ENCODE results near the gene SYNE1. TPM values are rescaled to one million over a fixed set of nuclear protein-coding genes. Genes with fewer than 3 reads are reported as not detected.

The SYNE1 gene
- total and polyA plus RNA-seq, 2 of the 8 experiments (the other 6 are each of a cell fraction or from before 2014, with no cell fraction given) = 2.8 to 5.5 TPM

DNA sequence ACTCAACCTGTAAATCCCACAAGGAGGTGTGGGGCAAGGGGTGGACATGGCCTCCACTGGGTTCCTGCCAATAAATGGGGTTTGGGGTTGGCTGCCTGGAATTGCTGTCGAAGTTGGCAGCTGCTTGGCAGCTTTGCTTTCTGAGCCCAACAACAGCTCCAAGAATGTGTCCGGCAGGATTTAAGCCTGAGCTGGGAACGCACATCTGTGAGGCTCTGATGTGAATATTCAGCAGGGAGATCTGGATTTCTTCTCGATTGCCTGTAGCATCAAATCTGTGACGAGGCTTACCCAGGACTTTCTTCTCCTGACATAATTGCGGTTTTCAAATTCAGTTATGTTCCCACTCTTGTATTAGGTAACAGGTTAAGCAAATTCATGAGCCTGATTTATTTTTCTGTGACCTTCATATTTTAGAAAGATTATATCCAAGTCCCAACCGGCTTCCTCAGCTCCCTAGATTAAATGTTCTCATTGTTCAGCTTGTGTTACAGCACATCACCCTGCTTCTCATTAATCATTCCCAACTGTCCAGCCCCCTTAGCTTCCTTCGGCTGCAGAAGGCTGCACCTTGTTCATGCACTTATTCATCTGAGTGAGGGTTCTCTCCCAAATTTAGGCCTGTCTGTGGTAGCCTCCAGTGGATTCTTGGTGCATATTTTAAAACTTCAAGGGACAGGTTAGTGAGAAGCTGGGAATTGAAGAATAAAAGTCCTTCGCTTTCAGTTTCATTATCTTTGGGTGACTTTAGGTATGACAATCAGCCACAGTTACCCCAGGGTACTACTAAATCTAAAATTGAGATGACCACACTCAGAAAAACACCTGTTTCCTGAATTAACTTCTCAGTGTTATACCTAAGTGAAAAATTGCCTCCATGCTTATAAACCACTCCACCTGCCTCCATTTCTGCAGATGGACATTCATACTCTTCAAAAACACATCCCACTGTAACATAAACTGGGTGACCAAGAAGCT lies 519.7 kb downstream of the SYNE1 start:
- Histone ChIP-seq H3K23ac (ENCODE audit: insufficient read length) (no peak overlapping the region), H2AK5ac (ENCODE audit: low read depth, low read length) (no peak overlapping the region), H3K9ac (replicated peaks in 1 of 4; ENCODE audit: extremely low read depth in 1 of 4, low read depth in 3 of 4, low read length in 3 of 4) (no peak overlapping the region), H2BK120ac (replicated peaks; ENCODE audit: low read depth, low read length) (no peak overlapping the region), H3K27ac (ENCODE audit: low read depth, low read length) (no peak overlapping the region), H3K79me2 (ENCODE audit: control insufficient read depth in 1 of 2, insufficient read depth in 2 of 2, low read length in 2 of 2) (no peaks in the 10 kb centered on the region), H3K27me3 (replicated peaks in 1 of 4; ENCODE audit: control insufficient read depth in 3 of 4, extremely low read depth in 1 of 4, insufficient read depth in 3 of 4, low read length in 3 of 4) (no peaks in the 10 kb centered on the region), H3K4me3 (ENCODE audit: extremely low read depth in 1 of 4, insufficient read depth in 2 of 4, low read depth in 3 of 4, low read length in 4 of 4) (no peak overlapping the region), H2AFZ (ENCODE audit: low read length) (no peak overlapping the region), H4K20me1 (replicated peaks in 1 of 2; ENCODE audit: control insufficient read depth in 1 of 2, insufficient read depth in 2 of 2, low read length in 2 of 2) (no peaks in the 10 kb centered on the region), H3K79me1 (ENCODE audit: low read depth, low read length) (no peaks in the 10 kb centered on the region), H2BK12ac (ENCODE audit: low read depth, low read length) (no peak overlapping the region), H3K9me3 (ENCODE audit: insufficient read depth in 2 of 2, low read depth in 1 of 2, low read length in 1 of 2) (no peaks in the 10 kb centered on the region), H2BK15ac (ENCODE audit: low read length) (no peak overlapping the region), H3K4ac (replicated peaks; ENCODE audit: insufficient read length, low read depth, low read length) (no peak overlapping the region), H4K91ac (replicated peaks; ENCODE audit: insufficient read length, low read length) (no peak overlapping the region), H3K18ac (ENCODE audit: extremely low read depth, low read length) (no peak overlapping the region), H3K4me2 (ENCODE audit: insufficient read depth in 1 of 2, low read depth in 2 of 2, low read length in 2 of 2) (no peak overlapping the region), H3K23me2 (ENCODE audit: low read depth, low read length) (no peaks in the 10 kb centered on the region), H2BK20ac (ENCODE audit: low read length) (no peak overlapping the region), H3K4me1 (replicated peaks in 1 of 4; ENCODE audit: control insufficient read depth in 3 of 4, insufficient read depth in 4 of 4, low read length in 3 of 4) (no peaks in the 10 kb centered on the region), H3K36me3 (ENCODE audit: control insufficient read depth in 2 of 4, insufficient read depth in 4 of 4, low read length in 3 of 4) (no peaks in the 10 kb centered on the region), H3K56ac (replicated peaks; ENCODE audit: insufficient read length, low read depth, low read length) (no peak overlapping the region), H4K5ac (ENCODE audit: insufficient read length, low read depth, low read length) (no peak overlapping the region), H4K8ac (ENCODE audit: extremely low read depth, insufficient read depth, low read length) (no peak overlapping the region), H3K14ac (ENCODE audit: insufficient read length) (no peak overlapping the region), H2BK5ac (ENCODE audit: low read depth, low read length) (no peak overlapping the region)
- 93% methylated on average over 9 of the region's 9 CpGs; no CpG with 5 or more reads in 1 of the 2 experiments for WGBS, 2 experiments (ENCODE audit: extremely low coverage in 1 of 2, insufficient coverage in 1 of 2, insufficient read length in 1 of 2, insufficient replicate concordance in 2 of 2, low coverage in 1 of 2, low lambda C conversion rate in 2 of 2, missing lambda C conversion rate in 1 of 2)
- POLR2A ChIA-PET (ENCODE audit: partially characterized antibody) = no interaction called here
- no peak for FAIRE-seq
- TF ChIP-seq ASH2L (IDR thresholded peaks at IDR 0.05; ENCODE audit: low read length) = no peak
- no peak for TF ChIP-seq SIRT6 (IDR thresholded peaks at IDR 0.05; ENCODE audit: low read length)
- TF ChIP-seq JUND (IDR thresholded peaks at IDR 0.05; ENCODE audit: low read length) = no peak
- no peak for TF ChIP-seq JUN (IDR thresholded peaks at IDR 0.05; ENCODE audit: low read depth, low read length)
- TF ChIP-seq BCL11A (IDR thresholded peaks at IDR 0.05; ENCODE audit: low read depth in 2 of 2, low read length in 2 of 2) = no peak
- TF ChIP-seq POU5F1 (IDR thresholded peaks at IDR 0.05; ENCODE audit: low read depth, low read length) = no peak
- no peak for TF ChIP-seq BACH1 (IDR thresholded peaks at IDR 0.05; ENCODE audit: low read length)
- TF ChIP-seq ZNF274 (IDR thresholded peaks at IDR 0.05; ENCODE audit: borderline replicate concordance, extremely low read depth, low read length) = no peak
- no peak for TF ChIP-seq POLR2AphosphoS5 (IDR thresholded peaks at IDR 0.05; ENCODE audit: low read depth, low read length)
- TF ChIP-seq SAP30 (IDR thresholded peaks at IDR 0.05; ENCODE audit: insufficient read depth, insufficient replicate concordance, low read length) = no peak
- TF ChIP-seq SRF (IDR thresholded peaks at IDR 0.05; ENCODE audit: low read depth, low read length) = no peak
- TF ChIP-seq GTF2F1 (IDR thresholded peaks at IDR 0.05; ENCODE audit: borderline replicate concordance, low read depth, low read length) = no peak
- TF ChIP-seq RFX5 (IDR thresholded peaks at IDR 0.05; ENCODE audit: borderline replicate concordance, low read depth, low read length) = no peak
- DNase-seq (ENCODE audit: low read depth in 1 of 2, low spot score in 2 of 2) = no peak
- CTCF ChIA-PET (ENCODE audit: partially characterized antibody) = interaction anchor here (0.7 to 1.3 kb wide), 3 partner anchors 8 to 352 kb away, joined by 3 read pairs; no protein-coding TSS in a partner anchor

All from H1 (cell line).